ENCODE measurements around the gene TMC2.

TMC2 gene

DNA sequence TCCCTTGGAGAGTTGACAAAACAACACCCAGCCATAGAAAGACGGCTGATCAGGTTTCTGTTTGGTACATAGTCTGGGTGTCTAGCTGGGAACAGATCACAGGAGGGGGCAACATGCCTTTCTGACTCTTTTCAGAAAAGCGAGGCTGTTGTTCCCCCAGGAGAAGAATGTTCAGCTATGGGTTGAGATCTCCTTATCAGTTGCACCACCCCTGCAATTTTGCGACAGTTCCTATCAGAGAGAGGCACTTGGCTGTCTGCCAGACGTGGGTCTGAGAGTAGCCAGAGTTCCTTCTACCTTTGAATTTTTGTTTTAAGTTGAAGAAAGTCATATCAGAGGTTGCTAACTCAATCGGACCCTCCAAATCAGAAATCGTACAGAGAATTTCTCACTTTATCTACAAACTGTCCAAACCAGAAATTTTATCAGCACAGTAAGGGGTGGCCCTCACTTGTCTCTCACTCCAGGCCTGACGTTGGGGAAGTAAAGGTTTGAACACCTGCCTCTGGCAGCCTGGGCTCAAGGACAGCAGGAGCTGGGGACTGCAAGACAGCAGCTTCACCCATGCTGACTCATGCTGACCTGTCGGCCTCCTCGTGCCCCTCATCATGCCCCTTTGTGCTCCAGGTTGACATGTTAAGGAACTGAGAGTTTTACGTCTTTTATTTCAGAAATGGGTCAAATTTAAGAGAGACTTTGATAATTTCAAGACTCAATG, 42.3 kb downstream of the TMC2 start:
- no peak for DNase-seq

DNA sequence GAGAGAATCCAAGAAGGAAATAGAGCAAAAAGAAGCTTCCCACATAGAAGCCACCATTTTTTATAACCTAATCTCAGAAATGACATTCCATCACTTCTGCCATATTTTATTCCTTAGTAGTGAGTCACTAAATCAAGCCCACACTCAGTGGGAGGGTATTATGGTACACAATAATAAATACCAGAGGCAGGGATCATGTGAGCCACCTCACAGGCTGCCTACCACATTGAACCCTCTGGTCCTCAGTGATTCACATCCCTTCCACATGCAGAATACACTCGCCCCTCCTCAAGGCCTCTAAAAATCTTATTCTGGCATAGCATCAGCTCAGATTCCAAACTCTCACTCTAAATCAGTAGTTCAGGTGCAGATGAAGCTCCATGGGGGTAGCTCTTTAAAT, 49.4 kb downstream of the TMC2 start:
- peak; percentile 82 for DNase-seq

DNA sequence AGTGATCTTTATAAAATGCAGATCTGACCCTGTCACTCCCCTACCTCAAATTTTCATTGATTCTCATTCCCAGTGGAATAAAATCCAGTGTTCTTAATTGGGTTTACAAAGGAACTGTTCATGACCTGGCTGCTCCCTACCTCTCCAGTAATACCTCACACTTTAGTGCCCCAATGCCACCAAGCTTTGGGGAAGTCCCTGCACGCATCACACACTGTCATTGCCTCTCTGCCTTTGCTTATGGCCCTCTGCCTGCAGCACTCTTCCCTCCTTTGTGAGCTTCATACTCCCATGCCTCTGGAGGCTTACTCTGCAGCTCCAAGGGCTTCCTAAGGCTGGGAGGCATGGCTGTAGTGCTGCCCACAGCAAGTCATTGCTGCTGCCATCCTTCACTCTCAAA, 57.4 kb downstream of the TMC2 start:
- no peak for DNase-seq

DNA sequence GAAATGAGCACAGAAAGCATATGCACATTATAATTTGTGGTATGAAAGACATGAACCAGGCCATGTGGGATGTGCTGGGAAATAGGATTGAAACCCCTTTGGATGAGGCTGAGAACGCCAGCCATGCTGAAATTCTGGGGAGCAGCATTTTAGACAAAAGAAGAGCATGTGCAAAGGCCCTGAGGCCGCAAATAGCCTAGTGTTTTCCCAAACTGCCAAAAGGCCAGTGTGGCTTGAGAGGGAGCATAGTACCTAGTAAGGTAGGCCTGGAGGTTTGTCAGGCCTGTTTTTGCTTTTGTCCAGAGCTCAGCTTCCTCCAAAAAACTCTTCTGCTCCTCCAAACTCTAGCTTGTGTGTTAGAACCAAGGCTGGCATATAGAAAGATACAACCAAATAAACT, 58.7 kb downstream of the TMC2 start:
- DNase-seq = no peak

DNA sequence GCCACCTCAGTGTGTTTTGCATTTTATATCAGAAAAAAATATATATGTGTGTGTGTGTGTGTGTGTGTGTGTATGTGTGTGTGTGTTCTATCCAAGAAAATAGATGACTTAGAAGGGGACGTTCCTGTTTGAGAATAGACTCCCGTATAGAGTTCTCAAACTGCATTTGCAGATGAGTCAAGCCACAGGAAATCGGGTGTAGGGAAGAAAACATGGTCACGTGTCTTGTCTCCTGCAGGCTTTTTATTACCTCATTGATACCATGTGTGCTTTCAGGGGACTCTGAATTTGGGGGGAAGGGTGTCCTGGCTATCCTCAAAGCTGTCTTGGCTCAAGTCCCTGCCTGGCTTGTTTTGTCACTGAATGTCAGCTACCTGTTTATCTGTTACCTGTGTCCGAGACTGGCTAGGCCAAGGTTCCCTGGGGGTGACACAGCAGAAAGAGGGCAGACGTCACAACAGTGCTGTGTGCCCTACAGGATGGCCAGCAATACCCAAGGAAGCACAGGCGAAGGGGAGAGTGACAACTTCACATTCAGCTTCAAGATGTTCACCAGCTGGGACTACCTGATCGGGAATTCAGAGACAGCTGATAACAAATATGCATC, 60.4 kb downstream of the TMC2 start:
- peak; percentile 56 for DNase-seq

DNA sequence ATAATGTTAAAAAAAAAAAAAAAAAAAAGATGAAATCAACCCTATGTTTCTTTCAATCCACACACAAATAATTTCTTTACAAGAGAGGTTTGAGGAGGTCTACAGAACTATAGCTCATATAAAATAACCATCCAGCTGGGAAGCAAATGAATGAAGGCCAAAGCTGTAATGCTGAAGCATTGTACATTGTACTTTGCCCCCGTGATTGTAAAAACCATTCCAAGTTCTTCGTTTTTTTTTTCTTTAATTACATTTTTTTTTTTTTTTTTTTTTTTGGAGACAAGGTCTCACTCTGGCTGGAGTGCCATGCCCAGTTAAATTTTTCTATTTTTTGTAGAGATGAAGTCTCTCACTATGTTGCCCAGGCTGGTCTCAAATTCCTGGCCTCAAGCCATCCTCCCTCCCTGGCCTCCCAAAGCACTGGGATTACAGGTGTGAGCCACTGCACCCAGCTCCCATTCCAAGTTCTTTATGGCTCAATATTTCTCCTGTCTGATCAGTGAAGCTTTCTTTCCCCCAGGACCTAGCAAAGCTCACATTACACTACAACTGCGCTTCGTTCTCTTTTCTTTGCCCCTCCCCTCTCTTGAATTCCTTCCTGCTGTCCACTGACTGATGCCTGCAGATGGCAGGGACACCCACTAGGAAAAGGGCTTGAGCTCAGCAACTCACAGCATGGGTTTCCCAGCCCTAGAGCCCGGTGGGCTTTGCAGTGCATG, 63.1 kb downstream of the TMC2 start:
- no peak for DNase-seq

DNA sequence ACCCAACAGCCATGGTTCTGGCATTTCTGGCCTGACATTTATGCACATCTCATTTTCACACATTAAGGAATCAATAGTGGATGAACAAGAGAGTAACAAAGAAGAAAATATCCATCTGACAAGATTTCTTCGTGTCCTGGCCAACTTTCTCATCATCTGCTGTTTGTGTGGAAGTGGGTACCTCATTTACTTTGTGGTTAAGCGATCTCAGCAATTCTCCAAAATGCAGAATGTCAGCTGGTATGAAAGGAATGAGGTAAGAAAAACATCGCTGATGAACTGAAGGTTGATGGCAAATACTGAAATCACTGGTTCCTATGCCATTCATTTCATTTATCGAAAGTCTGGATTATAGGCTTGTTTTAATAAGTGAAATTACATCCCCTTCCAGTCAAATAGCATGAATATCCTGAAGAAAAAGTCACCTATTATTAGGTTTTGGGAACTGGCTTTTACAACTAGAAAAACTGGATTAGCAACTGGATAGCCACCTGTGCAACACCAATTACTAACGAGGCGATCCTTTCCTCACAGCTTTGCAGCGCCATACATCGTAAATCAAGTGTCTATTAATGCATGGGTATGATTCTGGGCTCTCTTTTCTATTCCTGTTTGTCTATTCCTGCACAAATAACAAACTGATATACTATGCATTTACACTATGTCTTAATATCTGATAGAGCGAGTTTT, 65.8 kb downstream of the TMC2 start:
- DNase-seq = no peak

DNA sequence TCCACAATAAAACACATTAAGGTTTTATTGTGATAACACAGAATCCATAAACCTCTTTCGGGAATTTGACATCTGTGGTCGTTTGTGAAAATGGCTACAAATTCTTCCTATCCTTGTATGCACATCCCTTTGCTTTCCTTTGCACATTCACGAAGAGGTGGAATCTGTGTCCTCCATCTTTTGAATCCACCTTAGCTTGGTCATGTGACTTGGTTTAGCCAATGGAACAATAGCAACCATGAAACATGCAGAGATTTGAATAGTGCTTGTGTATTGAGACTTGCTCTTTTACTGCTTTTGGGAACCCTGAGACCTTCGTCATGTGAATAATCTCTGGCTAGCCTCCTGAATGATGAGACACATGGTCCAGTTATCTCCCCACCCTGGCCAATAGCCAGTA, 66.4 kb downstream of the TMC2 start:
- DNase-seq = no peak

DNA sequence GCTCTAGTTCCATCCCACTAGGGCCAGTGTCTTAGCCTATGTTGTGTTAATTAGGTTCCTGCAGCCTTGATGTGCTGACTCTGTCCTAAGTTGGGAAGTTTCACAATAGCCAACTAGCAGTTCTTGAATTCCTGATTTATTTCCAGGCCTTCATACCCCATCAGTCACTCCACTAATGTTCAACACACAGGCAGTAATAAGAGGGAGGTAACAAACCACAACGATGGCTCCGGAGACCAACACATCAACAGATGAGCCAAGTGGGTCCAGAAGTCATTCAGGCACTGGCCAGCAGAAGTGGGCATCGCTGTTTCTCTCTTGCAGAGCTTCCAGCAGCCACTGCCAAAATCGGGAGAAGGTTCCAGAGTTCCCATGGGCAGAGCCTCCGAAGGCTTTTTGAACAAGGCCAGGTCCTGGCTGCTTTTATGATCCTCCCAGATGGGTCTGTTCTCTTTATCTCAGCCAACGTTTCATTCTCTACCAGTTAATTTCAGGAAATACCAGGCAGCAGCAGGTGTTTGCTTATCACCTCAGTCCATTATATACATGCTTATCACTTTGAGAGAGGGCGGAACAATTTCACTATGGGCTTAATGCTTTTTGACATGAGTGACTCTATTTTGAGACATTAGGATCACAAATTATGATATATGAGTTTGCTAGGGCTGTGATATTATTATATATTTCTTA, 67.6 kb downstream of the TMC2 start:
- DNase-seq = no peak

DNA sequence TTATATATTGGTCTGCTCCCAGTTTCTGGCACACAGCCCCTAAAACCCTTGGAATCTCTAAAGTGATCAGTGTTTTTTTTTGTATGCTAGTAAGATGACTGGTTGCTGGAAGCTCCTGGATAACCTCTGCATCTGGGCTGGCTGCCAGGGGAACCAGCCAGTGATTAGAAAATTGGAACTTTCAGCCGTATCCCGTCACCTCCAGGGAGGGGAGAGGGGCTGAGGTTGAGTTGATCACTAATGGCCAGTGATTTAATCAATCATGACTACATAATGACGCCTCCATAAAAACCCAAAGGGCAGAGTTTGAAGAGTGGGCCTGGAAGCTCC, 68.1 kb downstream of the TMC2 start:
- DNase-seq = no peak

DNA sequence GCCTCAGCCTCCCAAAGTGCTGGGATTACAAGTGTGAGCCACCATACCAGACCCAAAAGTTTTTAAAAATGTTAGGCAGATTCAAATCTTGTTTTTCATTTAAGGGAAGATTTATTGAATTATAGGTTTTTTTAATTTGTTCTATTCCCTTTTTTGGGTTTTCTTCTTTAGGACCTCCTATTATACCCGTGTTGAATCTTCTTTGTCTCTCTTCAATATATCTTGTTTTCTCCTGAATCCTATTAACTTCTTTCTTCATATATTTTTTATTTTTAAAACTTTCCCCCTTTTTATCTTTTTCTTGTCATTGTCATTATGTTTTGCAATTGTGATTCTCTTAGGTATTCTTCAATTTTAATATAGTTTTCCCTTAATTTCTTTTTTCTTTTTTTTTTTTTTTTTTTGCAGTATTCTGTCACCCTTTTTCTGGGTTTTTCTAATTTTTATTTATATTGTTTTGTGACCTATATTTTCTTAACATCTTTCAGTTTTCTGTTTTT, 70.2 kb downstream of the TMC2 start:
- DNase-seq = no peak

DNA sequence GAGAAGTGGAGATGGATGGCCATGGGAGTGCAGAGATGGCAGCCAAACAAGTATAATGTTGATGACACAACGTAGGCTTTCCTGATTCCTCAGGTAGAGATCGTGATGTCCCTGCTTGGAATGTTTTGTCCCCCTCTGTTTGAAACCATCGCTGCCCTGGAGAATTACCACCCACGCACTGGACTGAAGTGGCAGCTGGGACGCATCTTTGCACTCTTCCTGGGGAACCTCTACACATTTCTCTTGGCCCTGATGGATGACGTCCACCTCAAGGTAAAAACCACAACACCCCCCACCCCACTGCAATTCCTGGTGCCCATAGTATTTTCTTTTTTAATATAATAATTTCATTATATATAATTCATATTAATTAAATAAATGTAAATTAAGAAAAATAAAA, 74.0 kb downstream of the TMC2 start:
- DNase-seq = no peak

DNA sequence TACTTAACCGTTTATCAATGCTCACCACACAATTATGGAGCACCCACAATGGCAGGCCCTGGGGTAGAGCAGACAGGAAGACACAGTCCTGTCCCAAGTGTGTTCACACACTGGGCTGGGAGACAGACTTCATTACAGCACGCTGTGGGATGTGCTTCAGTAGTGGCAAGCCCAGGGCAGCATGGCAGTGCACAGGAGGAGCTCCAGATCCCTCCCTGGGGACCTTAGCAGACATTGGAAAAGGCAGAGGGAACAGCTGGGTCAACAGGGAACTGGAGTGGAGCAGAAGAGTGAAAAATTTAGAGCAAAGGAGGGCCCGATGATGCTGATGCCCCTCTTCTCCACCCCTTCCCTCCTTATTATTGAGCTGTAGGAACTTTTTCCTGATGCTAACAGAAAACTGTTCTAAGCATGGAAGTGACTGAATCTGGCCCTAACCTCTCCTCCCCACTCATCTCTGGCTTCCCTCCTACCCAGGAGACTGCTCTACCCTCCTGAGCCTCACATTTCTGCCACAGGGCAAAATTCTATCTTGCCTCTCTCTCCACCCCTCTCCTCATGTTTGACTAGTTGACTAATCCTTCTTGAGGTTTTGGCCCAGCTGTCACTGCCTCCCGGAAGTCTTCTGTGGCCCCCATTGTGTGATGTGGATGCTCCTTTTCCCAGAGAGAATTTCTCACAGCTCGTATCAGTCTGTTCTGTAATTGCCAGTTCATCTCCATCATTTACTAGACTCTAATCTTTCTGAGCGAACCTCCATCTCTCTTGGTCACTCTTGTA, 74.8 kb downstream of the TMC2 start:
- no peak for DNase-seq

DNA sequence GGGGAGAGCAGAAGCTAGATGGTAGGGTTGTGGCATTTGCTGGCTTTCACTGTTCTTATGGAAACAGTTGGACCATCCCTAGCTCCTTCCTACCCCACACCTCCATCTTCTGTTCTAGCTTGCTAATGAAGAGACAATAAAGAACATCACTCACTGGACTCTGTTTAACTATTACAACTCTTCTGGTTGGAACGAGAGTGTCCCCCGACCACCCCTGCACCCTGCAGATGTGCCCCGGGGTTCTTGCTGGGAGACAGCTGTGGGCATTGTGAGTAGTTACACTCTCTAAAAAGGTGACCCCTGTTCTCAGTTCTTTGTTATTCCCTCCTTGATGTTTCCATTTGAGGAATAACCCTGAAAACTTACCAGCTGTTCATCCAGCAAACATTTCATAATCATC, 75.7 kb downstream of the TMC2 start:
- no peak for DNase-seq

DNA sequence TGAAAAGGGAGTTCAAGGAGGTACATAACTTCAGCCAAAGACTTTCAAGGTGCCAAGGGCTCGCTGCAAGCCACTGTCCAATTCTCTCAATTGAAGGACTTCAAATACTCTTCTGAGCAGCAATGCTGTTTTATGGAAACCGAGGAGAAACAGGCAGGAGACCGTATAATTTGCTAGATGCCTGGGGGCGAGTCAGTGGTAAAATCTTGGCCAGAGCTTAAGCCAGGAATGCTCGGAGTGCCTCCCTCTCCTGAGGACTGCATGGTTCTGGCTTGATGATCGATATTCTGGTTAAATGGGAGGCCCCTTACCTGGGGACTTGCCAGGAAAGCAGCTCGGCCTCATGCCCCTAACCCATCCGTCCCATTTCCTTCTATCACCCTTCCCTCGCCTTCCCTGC, 80.3 kb downstream of the TMC2 start:
- no peak for DNase-seq

DNA sequence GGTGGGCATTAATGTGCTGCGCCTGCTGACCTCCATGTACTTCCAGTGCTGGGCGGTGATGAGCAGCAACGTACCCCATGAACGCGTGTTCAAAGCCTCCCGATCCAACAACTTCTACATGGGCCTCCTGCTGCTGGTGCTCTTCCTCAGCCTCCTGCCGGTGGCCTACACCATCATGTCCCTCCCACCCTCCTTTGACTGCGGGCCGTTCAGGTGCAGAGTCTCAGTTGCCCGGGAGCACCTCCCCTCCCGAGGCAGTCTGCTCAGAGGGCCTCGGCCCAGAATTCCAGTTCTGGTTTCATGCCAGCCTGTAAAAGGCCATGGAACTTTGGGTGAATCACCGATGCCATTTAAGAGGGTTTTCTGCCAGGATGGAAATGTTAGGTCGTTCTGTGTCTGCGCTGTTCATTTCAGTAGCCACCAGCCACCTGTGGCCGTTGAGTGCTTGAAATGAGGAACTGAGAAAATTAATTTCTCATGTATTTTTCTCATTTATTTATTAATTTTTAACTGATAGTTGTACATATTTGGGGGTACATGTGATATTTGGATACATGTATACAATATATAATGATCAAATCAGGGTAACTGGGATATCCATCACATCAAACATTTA, 80.8 kb downstream of the TMC2 start:
- no peak for DNase-seq

DNA sequence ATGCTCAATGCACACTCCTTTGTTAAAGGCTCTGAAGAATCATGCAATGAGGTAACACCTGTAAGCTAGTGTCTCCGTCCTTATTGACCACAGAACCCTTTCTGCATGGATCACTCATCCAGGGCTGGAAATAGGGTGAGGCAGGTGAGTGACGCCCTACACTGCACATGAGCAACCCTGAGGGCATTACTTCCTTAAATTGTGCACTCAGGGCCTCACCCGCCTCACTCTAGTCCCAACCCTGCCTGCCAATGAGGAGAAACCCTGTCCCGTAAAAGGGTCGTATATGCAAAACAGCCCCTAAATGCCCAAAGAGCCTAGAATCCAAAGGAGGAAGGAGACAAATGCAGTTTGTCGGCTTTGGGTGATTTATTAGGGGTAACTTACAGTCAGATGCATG, 82.4 kb downstream of the TMC2 start:
- no peak for DNase-seq

DNA sequence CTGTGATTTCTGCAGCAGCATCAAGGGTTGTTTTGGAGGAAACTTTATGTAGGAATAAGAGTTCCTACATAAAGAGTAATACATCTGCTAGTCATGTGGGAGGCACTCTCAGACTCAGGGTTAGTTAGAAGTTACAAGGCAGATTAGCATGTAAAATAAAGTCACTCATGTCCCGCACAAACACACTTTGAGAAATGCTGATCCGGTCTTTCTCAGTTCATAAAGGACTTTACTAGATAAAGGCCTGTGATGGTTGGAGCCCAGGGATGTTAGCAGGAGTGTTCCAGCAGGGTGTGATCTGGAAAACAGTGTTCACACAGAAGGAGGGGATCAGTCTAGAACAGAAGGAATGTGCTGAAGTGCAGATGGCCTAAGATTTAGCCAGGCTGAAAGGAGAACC, 83.0 kb downstream of the TMC2 start:
- no peak for DNase-seq

DNA sequence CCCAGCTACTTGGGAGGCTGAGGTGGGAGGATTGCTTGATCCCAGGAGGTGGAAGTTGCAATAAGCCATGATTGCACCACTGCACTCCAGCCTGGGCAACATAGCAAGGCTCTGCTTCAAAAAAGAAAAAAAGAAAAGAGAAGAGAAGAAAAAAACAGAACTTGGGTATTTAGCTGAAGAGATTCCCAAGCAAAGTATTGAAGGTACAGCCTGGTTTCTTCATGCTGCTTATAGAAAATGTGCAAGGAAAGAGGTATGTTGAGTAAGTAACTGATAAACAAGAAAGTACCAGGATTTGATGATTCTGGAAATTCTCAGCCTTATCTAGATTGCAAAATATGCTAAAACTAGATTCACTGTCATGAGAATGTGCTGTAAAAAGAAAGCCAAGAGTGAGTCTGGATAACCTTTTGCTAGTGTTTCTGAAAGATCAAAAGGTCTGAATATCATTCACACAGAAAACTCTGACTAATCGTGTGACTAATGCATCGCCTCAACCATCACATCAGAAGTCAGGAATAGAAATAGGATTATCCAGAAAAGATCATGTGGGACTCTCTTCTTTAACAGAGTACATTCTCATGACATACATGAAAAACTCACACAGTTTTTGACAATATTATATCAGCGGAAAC, 83.7 kb downstream of the TMC2 start:
- DNase-seq = peak; percentile 27

DNA sequence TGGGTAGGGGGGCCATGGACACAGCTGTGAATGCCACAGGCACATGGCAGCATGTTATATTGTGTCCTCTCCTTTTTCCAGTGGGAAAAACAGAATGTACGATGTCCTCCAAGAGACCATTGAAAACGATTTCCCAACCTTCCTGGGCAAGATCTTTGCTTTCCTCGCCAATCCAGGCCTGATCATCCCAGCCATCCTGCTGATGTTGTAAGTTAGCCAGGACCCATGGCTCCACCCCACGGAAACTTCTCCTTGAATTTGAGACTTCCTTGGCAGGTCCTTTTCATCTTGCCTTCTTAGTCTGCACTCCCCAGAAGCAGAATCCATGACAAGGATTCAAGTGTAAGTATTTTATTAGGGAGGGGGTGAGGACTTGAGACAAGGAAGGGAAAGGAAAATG, 87.8 kb downstream of the TMC2 start:
- no peak for DNase-seq

DNA sequence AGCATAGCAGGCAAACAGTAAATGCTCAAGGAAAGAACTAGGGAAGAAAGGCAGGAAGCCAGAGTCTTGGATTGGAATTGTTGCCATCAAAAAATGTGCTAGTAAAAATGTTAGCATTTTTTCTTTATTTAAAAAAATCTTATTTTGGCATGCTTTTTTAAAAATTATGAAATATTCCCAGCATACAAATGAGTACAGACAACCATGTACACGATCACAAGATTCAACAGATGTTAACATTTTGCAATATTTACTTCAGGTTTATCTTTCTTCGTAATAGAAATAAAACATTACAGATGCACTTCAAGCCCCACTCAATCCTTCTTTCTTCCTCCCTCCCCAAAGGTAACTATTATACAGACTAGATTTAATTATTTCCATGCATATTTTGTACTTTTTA, 88.7 kb downstream of the TMC2 start:
- DNase-seq = no peak

Data from fibroblast of skin of right biceps (primary cell).